Gastrocnemius medialis (tissue), 4 donors: ENCODE results near the gene PRR19.

ENCODE experiments used
- POLR2A ChIP-seq, 2 donors: fragments of 450-650 bp; IDR thresholded peaks; one replicate each; pipeline ENCODE4 v1.6.1; 2017; ENCODE audit warnings: antibody characterized with exemption in 2 of 2, mild to moderate bottlenecking in 2 of 2, moderate library complexity in 2 of 2
- TF ChIP-seq, protein P1 (sequence below), 5 experiments: fragments of 450-650 bp in 3 of 5; fragments of 200-600 bp in 2 of 5; sonication (generic) in 2 of 5; IDR thresholded peaks in 4 of 5; conservative IDR thresholded peaks in 1 of 5; 1 replicate in 4 of 5; 2 replicates in 1 of 5; pipeline ENCODE4 v1.5.1; 2016 to 2019; ENCODE audit warnings: antibody characterized with exemption in 5 of 5, mild to moderate bottlenecking in 3 of 5, moderate library complexity in 3 of 5

DNA sequence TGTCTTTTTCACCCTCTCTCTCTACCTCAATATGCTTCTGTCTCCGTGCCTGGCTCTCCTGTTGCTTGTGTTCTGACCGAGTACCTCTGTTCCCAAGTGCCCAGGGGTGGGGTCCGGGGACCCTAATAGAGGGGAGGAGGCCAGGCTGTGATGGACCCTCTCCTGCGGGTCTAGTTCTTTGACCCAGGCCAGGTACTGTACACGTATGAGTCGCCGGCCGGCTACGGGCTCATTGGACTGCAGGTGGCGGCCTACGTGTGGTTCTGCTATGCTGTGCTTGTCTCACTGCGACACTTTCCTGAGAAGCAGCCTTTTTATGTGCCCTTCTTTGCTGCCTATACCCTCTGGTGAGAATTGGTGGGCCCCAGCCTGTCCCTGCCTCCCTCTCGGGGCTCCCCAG lies 15.6 kb downstream of the PRR19 start:
- TF ChIP-seq, protein P1, sequence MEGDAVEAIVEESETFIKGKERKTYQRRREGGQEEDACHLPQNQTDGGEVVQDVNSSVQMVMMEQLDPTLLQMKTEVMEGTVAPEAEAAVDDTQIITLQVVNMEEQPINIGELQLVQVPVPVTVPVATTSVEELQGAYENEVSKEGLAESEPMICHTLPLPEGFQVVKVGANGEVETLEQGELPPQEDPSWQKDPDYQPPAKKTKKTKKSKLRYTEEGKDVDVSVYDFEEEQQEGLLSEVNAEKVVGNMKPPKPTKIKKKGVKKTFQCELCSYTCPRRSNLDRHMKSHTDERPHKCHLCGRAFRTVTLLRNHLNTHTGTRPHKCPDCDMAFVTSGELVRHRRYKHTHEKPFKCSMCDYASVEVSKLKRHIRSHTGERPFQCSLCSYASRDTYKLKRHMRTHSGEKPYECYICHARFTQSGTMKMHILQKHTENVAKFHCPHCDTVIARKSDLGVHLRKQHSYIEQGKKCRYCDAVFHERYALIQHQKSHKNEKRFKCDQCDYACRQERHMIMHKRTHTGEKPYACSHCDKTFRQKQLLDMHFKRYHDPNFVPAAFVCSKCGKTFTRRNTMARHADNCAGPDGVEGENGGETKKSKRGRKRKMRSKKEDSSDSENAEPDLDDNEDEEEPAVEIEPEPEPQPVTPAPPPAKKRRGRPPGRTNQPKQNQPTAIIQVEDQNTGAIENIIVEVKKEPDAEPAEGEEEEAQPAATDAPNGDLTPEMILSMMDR (IDR thresholded peaks at IDR 0.05 in 4 of 5, conservative IDR thresholded peaks at IDR 0.05 in 1 of 5): no peak
- TF ChIP-seq POLR2A (IDR thresholded peaks at IDR 0.05): no peak
